Esophagus muscularis mucosa (tissue), 3 donors: ENCODE data around the gene MSI2.
"Not testable (repeated sequence)": the region's sequence is repeated elsewhere in the genome, so short reads cannot be mapped to it uniquely, and the experiment has no call there.

Experiments
- CTCF ChIP-seq, 3 experiments: fragments of 200-600 bp in 2 of 3; fragments of 450-650 bp in 1 of 3; sonication (generic) in 2 of 3; IDR thresholded peaks; one replicate each; pipeline ENCODE4 v1.5.1; 2017 to 2019; ENCODE audit warnings: antibody characterized with exemption in 3 of 3, mild to moderate bottlenecking in 2 of 3, moderate library complexity in 1 of 3
- POLR2A ChIP-seq: fragments of 450-650 bp; IDR thresholded peaks from one replicate; pipeline ENCODE4 v1.6.1; 2017; ENCODE audit warnings: antibody characterized with exemption, moderate library complexity, mild to moderate bottlenecking, low read depth
- POLR2AphosphoS5 ChIP-seq, 2 donors: sonication (generic); formaldehyde crosslinking; IDR thresholded peaks; one replicate each; pipeline ENCODE4 v1.6.1; 2017; ENCODE audit warnings: antibody characterized with exemption in 2 of 2

- not testable (repeated sequence) for TF ChIP-seq CTCF (IDR thresholded peaks at IDR 0.05); POLR2A; POLR2AphosphoS5 (IDR thresholded peaks at IDR 0.05)
These were observed 365.5 kb downstream of the MSI2 start for GRCh38 chr17:57621791-57622190.
